GM10248 (cell line): ENCODE data around the gene STK39.

Source experiments
- CTCF ChIA-PET: fragments of 300-600 bp; sonication (Branson Sonifier 250); formaldehyde crosslinking; extraction: SDS; loops from one replicate; lab custom pipeline; 2021; ENCODE audit warnings: antibody characterized with exemption; lab: Yijun Ruan, JAX
- POLR2A ChIA-PET: fragments of 350-650 bp; sonication (Branson Sonifier 250); formaldehyde crosslinking; extraction: SDS; loops from one replicate; lab custom pipeline; 2020; ENCODE audit warnings: antibody characterized with exemption; lab: Yijun Ruan, JAX
- DNase-seq: peaks from one replicate; pipeline ENCODE4 v3.0.0; 2012; ENCODE audit errors: extremely low spot score
- TF ChIP-seq, protein P1 (sequence below): IDR thresholded peaks from 2 replicates; pipeline ENCODE4 v1.5.1; 2012; ENCODE audit warnings: mild to moderate bottlenecking, low read depth; ENCODE audit errors: extremely low read depth, missing control alignments, control extremely low read depth

The STK39 gene

DNA sequence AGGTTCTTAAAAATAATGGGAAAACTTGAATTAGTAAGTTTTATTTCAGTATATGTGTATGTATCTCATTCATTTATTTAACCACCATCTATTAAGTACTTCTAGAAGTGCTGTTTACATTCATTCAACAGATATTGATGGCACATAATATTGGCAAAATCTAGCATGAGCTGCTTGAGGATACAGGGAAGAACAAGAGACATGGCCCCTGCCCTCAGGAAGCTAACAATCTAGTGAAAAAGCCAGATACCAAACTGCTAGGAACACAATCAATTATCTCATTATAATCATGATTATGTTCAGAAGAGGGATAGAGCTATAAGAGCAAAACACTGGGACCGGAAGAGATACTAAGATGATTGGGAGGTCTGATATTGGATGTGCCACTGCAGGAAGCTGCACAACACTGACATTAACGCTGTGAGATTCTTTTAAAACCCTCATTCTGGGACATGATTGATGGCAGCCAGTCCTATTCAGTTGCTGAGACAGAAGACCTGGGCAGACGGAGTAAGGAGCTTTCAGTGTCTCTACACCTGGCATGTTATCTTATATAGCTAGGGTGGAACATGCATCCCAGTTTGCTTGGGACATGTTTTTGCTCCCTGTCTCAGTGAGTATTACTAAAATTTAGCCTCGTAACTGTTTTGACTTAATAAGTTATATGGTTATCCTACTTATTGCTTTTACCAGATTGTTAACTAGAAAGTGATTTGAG is 314.1 kb downstream of the STK39 start:
- TF ChIP-seq, protein P1, sequence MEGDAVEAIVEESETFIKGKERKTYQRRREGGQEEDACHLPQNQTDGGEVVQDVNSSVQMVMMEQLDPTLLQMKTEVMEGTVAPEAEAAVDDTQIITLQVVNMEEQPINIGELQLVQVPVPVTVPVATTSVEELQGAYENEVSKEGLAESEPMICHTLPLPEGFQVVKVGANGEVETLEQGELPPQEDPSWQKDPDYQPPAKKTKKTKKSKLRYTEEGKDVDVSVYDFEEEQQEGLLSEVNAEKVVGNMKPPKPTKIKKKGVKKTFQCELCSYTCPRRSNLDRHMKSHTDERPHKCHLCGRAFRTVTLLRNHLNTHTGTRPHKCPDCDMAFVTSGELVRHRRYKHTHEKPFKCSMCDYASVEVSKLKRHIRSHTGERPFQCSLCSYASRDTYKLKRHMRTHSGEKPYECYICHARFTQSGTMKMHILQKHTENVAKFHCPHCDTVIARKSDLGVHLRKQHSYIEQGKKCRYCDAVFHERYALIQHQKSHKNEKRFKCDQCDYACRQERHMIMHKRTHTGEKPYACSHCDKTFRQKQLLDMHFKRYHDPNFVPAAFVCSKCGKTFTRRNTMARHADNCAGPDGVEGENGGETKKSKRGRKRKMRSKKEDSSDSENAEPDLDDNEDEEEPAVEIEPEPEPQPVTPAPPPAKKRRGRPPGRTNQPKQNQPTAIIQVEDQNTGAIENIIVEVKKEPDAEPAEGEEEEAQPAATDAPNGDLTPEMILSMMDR, result no peak
- DNase-seq, result no peak
- CTCF ChIA-PET, result interaction anchor here (1.6 kb wide), 1 partner anchor 11 kb away, joined by 6 read pairs; no protein-coding TSS in a partner anchor
- POLR2A ChIA-PET, result no interaction called here

GRCh38 chr2:167932123-167932693 is 315.2 kb downstream of the STK39 start:
- TF ChIP-seq, protein P1, result no peak
- ChIA-PET CTCF (no interaction called here), POLR2A (no interaction called here)

GRCh38 chr2:167929484-167929883 is 317.9 kb downstream of the STK39 start:
- POLR2A ChIA-PET, result no interaction called here
- CTCF ChIA-PET, result interaction anchor here (0.7 kb wide), 1 partner anchor 16 kb away, joined by 3 read pairs; no protein-coding TSS in a partner anchor
- no peak for DNase-seq
- TF ChIP-seq, protein P1, result no peak

More at GRCh38 chr2:167932123-167932693, 315.2 kb downstream of the STK39 start:
- no peak for DNase-seq

GRCh38 chr2:167928434-167928833 is 319.0 kb downstream of the STK39 start:
- DNase-seq, result no peak
- POLR2A ChIA-PET, result no interaction called here
- CTCF ChIA-PET, result no interaction called here
- TF ChIP-seq, protein P1, result no peak

DNA sequence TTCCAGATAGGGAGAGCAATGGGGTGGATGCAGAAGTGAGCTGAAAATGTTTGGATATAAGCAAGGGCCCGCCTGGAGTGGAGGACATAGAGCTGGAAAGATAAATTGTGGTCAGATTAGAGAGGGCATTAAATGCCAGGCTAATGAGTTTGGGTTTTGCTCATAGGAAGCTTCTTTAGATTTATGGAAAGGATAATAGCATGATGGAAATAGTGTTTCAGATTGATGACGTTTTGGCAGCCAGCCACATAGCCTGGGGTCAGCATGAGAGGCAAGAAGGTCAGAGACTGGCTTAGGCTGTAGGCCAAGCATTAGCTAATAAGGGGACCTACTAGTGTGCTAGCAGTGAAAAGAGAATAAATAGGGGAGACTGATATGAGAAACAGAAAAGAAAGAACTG is 321.6 kb downstream of the STK39 start:
- ChIA-PET POLR2A (no interaction called here), CTCF (interaction anchor here (1.3 kb wide), 2 partner anchors 17 to 65 kb away, joined by 3 to 4 read pairs; no protein-coding TSS in a partner anchor)
- no peak for DNase-seq
- TF ChIP-seq, protein P1, result no peak

DNA sequence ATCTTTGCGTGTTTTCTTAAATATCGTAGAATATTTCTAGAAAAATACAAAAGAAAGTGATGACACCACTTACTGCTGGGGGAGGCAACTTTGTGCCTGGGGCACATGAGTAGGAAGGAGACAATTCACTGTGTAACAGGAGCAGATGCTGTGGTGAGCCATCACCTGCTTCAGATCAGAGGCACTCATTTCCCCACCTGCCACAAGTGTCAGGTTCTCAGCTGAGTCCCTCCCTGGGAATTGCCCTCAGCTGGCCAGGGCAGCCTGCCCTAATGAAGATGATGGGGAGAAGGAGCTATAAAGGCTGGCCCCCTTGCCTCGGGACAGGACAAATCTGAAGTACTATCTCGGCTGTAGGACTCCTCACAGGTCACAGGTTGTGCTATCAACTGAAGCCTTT is 322.8 kb downstream of the STK39 start:
- no peak for DNase-seq
- ChIA-PET CTCF (interaction anchor here (1.3 kb wide), 1 partner anchor 18 kb away, joined by 4 read pairs; no protein-coding TSS in a partner anchor), POLR2A (no interaction called here)
- TF ChIP-seq, protein P1, result no peak
